ENCODE data around the gene TMEM9B.

GRCh38 chr11:8988329-8989234 is 24.3 kb upstream of the TMEM9B start:
- no peak for TF ChIP-seq POLR2A (IDR thresholded peaks at IDR 0.05)
- TF ChIP-seq, protein P1, sequence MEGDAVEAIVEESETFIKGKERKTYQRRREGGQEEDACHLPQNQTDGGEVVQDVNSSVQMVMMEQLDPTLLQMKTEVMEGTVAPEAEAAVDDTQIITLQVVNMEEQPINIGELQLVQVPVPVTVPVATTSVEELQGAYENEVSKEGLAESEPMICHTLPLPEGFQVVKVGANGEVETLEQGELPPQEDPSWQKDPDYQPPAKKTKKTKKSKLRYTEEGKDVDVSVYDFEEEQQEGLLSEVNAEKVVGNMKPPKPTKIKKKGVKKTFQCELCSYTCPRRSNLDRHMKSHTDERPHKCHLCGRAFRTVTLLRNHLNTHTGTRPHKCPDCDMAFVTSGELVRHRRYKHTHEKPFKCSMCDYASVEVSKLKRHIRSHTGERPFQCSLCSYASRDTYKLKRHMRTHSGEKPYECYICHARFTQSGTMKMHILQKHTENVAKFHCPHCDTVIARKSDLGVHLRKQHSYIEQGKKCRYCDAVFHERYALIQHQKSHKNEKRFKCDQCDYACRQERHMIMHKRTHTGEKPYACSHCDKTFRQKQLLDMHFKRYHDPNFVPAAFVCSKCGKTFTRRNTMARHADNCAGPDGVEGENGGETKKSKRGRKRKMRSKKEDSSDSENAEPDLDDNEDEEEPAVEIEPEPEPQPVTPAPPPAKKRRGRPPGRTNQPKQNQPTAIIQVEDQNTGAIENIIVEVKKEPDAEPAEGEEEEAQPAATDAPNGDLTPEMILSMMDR (IDR thresholded peaks at IDR 0.05): no peak
